HepG2 (cell line): ENCODE results near the gene KIAA1549. TPM values are rescaled to one million over a fixed set of nuclear protein-coding genes. Genes with fewer than 3 reads are reported as not detected.

Experiments
- ATAC-seq: fragments of 200-7000 bp; cut with Tn5 transposase; 3 replicates; pipeline ENCODE4 v1.9.1; 2020; ENCODE audit warnings: mild to moderate bottlenecking, moderate library complexity
- BruUV-seq: library from RNA; stranded (reverse); fragments of 400-500 nt; replicated peaks from 2 replicates; lab custom pipeline; 2021; lab: Mats Ljungman, UMichigan
- CTCF ChIA-PET: fragments of 300-600 bp; formaldehyde crosslinking; extraction: SDS; loops from one replicate; lab custom pipeline; 2021; ENCODE audit warnings: low total read pairs, inconsistent platforms, low intra/inter-chr PET ratio; lab: Yijun Ruan, JAX
- POLR2A ChIA-PET: fragments of 350-600 bp; sonication (Branson Sonifier 250); formaldehyde crosslinking; loops from one replicate; lab custom pipeline; 2020; ENCODE audit warnings: antibody characterized with exemption, inconsistent platforms; lab: Yijun Ruan, JAX
- DNase-seq: peaks from one replicate; pipeline ENCODE4 v3.0.0-alpha.2; 2015; ENCODE audit warnings: low spot score
- FAIRE-seq: peaks from 3 replicates; lab custom pipeline; 2011; peaks lifted over from hg19 to GRCh38; lab: Jason Lieb, UNC
- H2AFZ ChIP-seq: one replicate; pipeline ENCODE4 v1.6.1; 2011; ENCODE audit warnings: low read length, inconsistent platforms
- H3K27ac ChIP-seq: fragments of 300-600 bp; 3 replicates; pipeline ENCODE4 v1.8.0; 2011; ENCODE audit warnings: mixed run types, mild to moderate bottlenecking, mixed read lengths, low read length, inconsistent platforms; ENCODE audit not compliant: insufficient read depth; ENCODE audit errors: extremely low read length
- H3K27me3 ChIP-seq, 2 experiments: fragments of 200-600 bp in 1 of 2; 2 replicates in 1 of 2; 3 replicates in 1 of 2; pipeline versions ENCODE4 v1.6.0 to v1.8.0; 2011; ENCODE audit warnings: low read length in 2 of 2, mild to moderate bottlenecking in 2 of 2, moderate library complexity in 2 of 2, inconsistent platforms in 1 of 2; ENCODE audit not compliant: insufficient read depth in 2 of 2, control insufficient read depth in 1 of 2
- H3K36me3 ChIP-seq, 2 experiments: fragments of 200-600 bp in 1 of 2; replicated peaks in 1 of 2; 2 replicates in 1 of 2; 3 replicates in 1 of 2; pipeline versions ENCODE4 v1.5.1 to v1.8.0; 2011; ENCODE audit warnings: low read length in 2 of 2, inconsistent platforms in 1 of 2; ENCODE audit not compliant: insufficient read depth in 2 of 2, control insufficient read depth in 1 of 2
- H3K4me1 ChIP-seq: 2 replicates; pipeline ENCODE4 v1.5.1; 2012; ENCODE audit warnings: low read length, inconsistent platforms; ENCODE audit not compliant: insufficient read depth
- H3K4me2 ChIP-seq: 2 replicates; pipeline ENCODE4 v1.6.0; 2011; ENCODE audit warnings: low read depth, low read length, inconsistent platforms
- H3K4me3 ChIP-seq, 3 experiments: fragments of 200-600 bp in 1 of 3; sonication (generic), shearing (Covaris generic) in 1 of 3; replicated peaks in 1 of 3; 2 replicates each; pipeline ENCODE4 v1.5.1; 2011 to 2016; ENCODE audit warnings: low read length in 3 of 3, inconsistent platforms in 2 of 3, low read depth in 2 of 3, mild to moderate bottlenecking in 2 of 3, control low read depth in 1 of 3, mixed read lengths in 1 of 3; ENCODE audit not compliant: insufficient read depth in 1 of 3
- H3K79me2 ChIP-seq: one replicate; pipeline ENCODE4 v1.6.1; 2011; ENCODE audit warnings: low read length, inconsistent platforms; ENCODE audit not compliant: insufficient read depth
- H3K9ac ChIP-seq: 2 replicates; pipeline ENCODE4 v1.6.0; 2011; ENCODE audit warnings: mild to moderate bottlenecking, low read depth, low read length, inconsistent platforms; ENCODE audit not compliant: insufficient read depth
- H3K9me3 ChIP-seq: 2 replicates; pipeline ENCODE4 v1.5.1; 2012; ENCODE audit warnings: mild to moderate bottlenecking, low read length
- H4K20me1 ChIP-seq: 2 replicates; pipeline ENCODE4 v1.6.0; 2011; ENCODE audit warnings: inconsistent platforms, mild to moderate bottlenecking, low read length, moderate library complexity; ENCODE audit not compliant: insufficient read depth
- DNMT1 ChIP-seq: sonication (generic); formaldehyde crosslinking; IDR thresholded peaks from 2 replicates; pipeline ENCODE4 v1.5.1; 2020; ENCODE audit warnings: mild to moderate bottlenecking, missing genetic modification reagents
- HMG20A ChIP-seq: IDR thresholded peaks from 2 replicates; pipeline ENCODE4 v1.6.1; 2016; ENCODE audit warnings: borderline replicate concordance
- KLF13 ChIP-seq: sonication (generic); formaldehyde crosslinking; IDR thresholded peaks from 2 replicates; pipeline ENCODE4 v1.4.0; 2020; ENCODE audit warnings: mild to moderate bottlenecking, missing genetic modification reagents
- ZBTB7B ChIP-seq: sonication (generic); formaldehyde crosslinking; IDR thresholded peaks from 2 replicates; pipeline ENCODE4 v1.4.0; 2020; ENCODE audit warnings: missing genetic modification reagents
- ZHX2 ChIP-seq, 2 experiments: sonication (generic) in 1 of 2; formaldehyde crosslinking in 1 of 2; IDR thresholded peaks; 2 replicates each; pipeline versions ENCODE4 v1.6.1 to v1.9.0; 2014 to 2022; ENCODE audit warnings: antibody characterized with exemption in 1 of 2, borderline replicate concordance in 1 of 2, inconsistent platforms in 1 of 2, low read depth in 1 of 2, missing genetic modification reagents in 1 of 2
- ZNF234 ChIP-seq: sonication (generic); formaldehyde crosslinking; conservative IDR thresholded peaks from 2 replicates; pipeline ENCODE4 v1.5.1; 2020; ENCODE audit warnings: mild to moderate bottlenecking, missing genetic modification reagents
- ZNF3 ChIP-seq: IDR thresholded peaks from 2 replicates; pipeline ENCODE4 v1.7.0; 2017; ENCODE audit warnings: inconsistent platforms
- ZNF354B ChIP-seq: sonication (generic); formaldehyde crosslinking; IDR thresholded peaks from 2 replicates; pipeline ENCODE4 v1.8.0; 2022; ENCODE audit warnings: mild to moderate bottlenecking, missing genetic modification reagents
- WGBS: methylation state at CpG from one replicate; pipeline ENCODE4 v1.1.6; 2017; ENCODE audit warnings: low lambda C conversion rate; 5-methylcytosine and 5-hydroxymethylcytosine counted together
- in situ Hi-C: cut with HindIII; loops from 2 replicates; pipeline ENCODE4 v1.10.0; 2017; ENCODE audit warnings: low pct_unique_long_range_greater_than_20kb; ENCODE audit not compliant: extremely low pct_ligation_motif_present
- intact Hi-C: fragments of 100-400 bp; cut with micrococcal nuclease; formaldehyde crosslinking; loops from one replicate; pipeline ENCODE4 v1.10.0; 2022; ENCODE audit not compliant: unreplicated experiment
- polyA plus RNA-seq, 8 experiments: library from polyadenylated mRNA; depleted of rRNA in 3 of 8; stranded (reverse) in 7 of 8; unstranded in 1 of 8; fragments of >200 nt; fragmentation: Illumina TruSeq in 4 of 8; extraction: Trizol in 4 of 8; gene quantifications; 2 replicates each; pipeline versions ENCODE4 v1.2.1 to v1.2.3, GENCODE V29; 2011 to 2016; ENCODE audit warnings: low read depth in 4 of 8, missing spikeins in 1 of 8, mixed read lengths in 1 of 8; ENCODE audit not compliant: insufficient read depth in 1 of 8
- total RNA-seq, 5 experiments: library from RNA; depleted of rRNA; stranded (reverse); fragments of >200 nt; fragmentation: Illumina TruSeq; extraction: Trizol; gene quantifications; 2 replicates each; pipeline ENCODE4 v1.2.3, GENCODE V29; 2016; ENCODE audit warnings: low read depth in 1 of 5

The KIAA1549 gene
- total and polyA plus RNA-seq, 2 of the 13 experiments (the other 11 are each of a cell fraction or from before 2014, with no cell fraction given) = 1.1 to 1.8 TPM

DNA sequence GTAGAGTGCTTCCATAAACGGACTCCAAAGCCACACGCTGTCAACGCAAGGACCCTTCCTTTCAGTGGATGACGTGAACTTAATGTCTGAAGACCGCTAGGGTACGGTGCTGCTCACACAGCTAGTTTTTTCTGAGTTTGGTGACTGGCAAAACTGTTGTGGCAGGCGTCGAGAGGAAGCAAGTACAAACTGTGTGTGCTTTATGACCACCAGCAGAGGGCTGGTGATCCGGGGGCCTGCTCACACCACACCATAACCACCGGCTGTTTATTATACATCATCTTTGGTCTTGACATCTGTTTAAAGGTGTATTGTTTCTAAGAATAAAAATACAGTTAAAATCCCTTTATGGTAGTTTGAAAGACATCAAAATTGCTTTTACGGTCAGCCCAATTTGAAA is 146.1 kb downstream of the KIAA1549 start:
- Histone ChIP-seq H3K4me3 (no peak overlapping the region), H4K20me1 (no peaks in the 10 kb centered on the region), H3K27ac (no peak overlapping the region), H3K4me1 (0 out of 2 replicates have a peak, but pooled peaks cover 3% of the 10 kb centered on the region), H3K79me2 (no peaks in the 10 kb centered on the region), H3K9me3 (no peaks in the 10 kb centered on the region), H3K4me2 (no peak overlapping the region), H3K36me3 (no peaks in the 10 kb centered on the region), H3K27me3 (no peaks in the 10 kb centered on the region), H3K9ac (no peak overlapping the region), H2AFZ (no peak overlapping the region)
- ATAC-seq = peak; percentile 57; the same call in 2 of the 3 replicates
- ChIA-PET CTCF (no interaction called here), POLR2A (no interaction called here)
- in situ Hi-C loops (no loop called here), intact Hi-C loops (no loop called here)
- no peak for DNase-seq
- WGBS = 90% methylated on average over 11 of the region's 11 CpGs
- no peak for TF ChIP-seq KLF13 (CRISPR knock-in tag)
- BruUV-seq = no TSS peak
- FAIRE-seq = no peak

DNA sequence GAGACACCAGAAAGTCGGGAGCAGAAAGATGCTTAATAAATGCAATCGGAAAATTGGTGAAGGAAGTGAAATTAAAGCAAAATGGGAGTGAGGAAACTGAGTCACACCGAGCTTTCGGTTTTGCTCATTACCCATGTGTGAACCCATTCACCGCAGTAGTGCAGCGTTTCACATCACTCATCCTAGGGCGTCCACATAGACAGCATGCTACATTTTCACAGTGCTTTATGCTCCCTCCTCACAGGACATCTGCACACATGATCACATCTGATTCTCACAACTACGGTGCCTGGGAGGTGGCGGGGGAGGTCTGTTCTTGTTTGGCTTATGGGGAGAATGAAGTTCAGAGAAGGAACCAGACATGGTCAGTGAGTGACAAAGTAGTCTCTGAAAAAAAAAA is 146.6 kb downstream of the KIAA1549 start:
- in situ Hi-C loops = no loop called here
- DNase-seq (no peak), FAIRE-seq (no peak), ATAC-seq (no peak)
- Histone ChIP-seq H3K36me3 (no peaks in the 10 kb centered on the region), H3K27me3 (no peaks in the 10 kb centered on the region), H3K4me1 (0 out of 2 replicates have a peak, but pooled peaks cover 6% of the 10 kb centered on the region), H3K9ac (no peak overlapping the region), H3K27ac (no peak overlapping the region), H4K20me1 (no peaks in the 10 kb centered on the region), H3K4me3 (no peak overlapping the region), H2AFZ (no peak overlapping the region), H3K4me2 (no peak overlapping the region), H3K9me3 (no peaks in the 10 kb centered on the region), H3K79me2 (no peaks in the 10 kb centered on the region)
- 92% methylated on average over 9 of the region's 9 CpGs for WGBS
- intact Hi-C loops = no loop called here
- TF ChIP-seq HMG20A (CRISPR knock-in tag) (no peak), ZNF3 (CRISPR knock-in tag) (no peak), ZHX2 (IDR thresholded peaks at IDR 0.05; ENCODE audit: low read depth) (no peak), ZHX2 (CRISPR knock-in tag; IDR thresholded peaks at IDR 0.05; ENCODE audit: borderline replicate concordance) (no peak), ZBTB7B (CRISPR knock-in tag) (no peak), ZNF354B (no peak), DNMT1 (CRISPR knock-in tag) (no peak), ZNF234 (no peak)
- CTCF ChIA-PET = no interaction called here
- BruUV-seq = no TSS peak
- POLR2A ChIA-PET = no interaction called here
